ENCODE data around the gene COP1. TPM values are rescaled to one million over a fixed set of nuclear protein-coding genes. Genes with fewer than 3 reads are reported as not detected.

Gene COP1
- total RNA-seq, 1 experiment from 2014 or later = 47.0 TPM

- Mint-ChIP-seq H3K27me3 (ENCODE audit: insufficient read depth, unreplicated experiment) (no peaks in the 10 kb centered on the region), H3K36me3 (ENCODE audit: insufficient read depth, unreplicated experiment) (no peaks in the 10 kb centered on the region), H3K27ac (ENCODE audit: low read depth, unreplicated experiment) (no peak overlapping the region), H3K4me1 (ENCODE audit: insufficient read depth, unreplicated experiment) (no peaks in the 10 kb centered on the region), H3K9me3 (ENCODE audit: unreplicated experiment) (no peaks in the 10 kb centered on the region), H3K4me3 (ENCODE audit: unreplicated experiment) (no peak overlapping the region)
- ChIA-PET CTCF (interaction anchor here (0.6 to 1.7 kb wide), 6 partner anchors 22 to 899 kb away, joined by 3 read pairs; no protein-coding TSS in a partner anchor), POLR2A (interaction anchor here (0.7 to 1.5 kb wide), 4 partner anchors 9 to 1028 kb away, joined by 3 read pairs; partner anchors contain the start of gene MRPS14)
- no TSS peak for BruUV-seq (replicated peaks)
- no peak for DNase-seq (ENCODE audit: unreplicated experiment)
- TF ChIP-seq CTCF (IDR thresholded peaks at IDR 0.05; ENCODE audit: unreplicated experiment) = no peak
- intact Hi-C loops (cut with micrococcal nuclease) = no loop called here
These were observed 155.7 kb downstream of the COP1 start for GRCh38 chr1:176051402-176051801.

- Mint-ChIP-seq H3K36me3 (ENCODE audit: insufficient read depth, unreplicated experiment) (no peaks in the 10 kb centered on the region), H3K27ac (ENCODE audit: low read depth, unreplicated experiment) (no peak overlapping the region), H3K9me3 (ENCODE audit: unreplicated experiment) (no peaks in the 10 kb centered on the region), H3K27me3 (ENCODE audit: insufficient read depth, unreplicated experiment) (no peaks in the 10 kb centered on the region), H3K4me1 (ENCODE audit: insufficient read depth, unreplicated experiment) (no peaks in the 10 kb centered on the region), H3K4me3 (ENCODE audit: unreplicated experiment) (no peak overlapping the region)
- ChIA-PET CTCF (interaction anchor here (0.6 to 1.7 kb wide), 2 partner anchors 643 to 898 kb away, joined by 3 read pairs; no protein-coding TSS in a partner anchor), POLR2A (interaction anchor here (0.7 kb wide), 1 partner anchor 17 kb away, joined by 3 read pairs; no protein-coding TSS in a partner anchor)
- TF ChIP-seq CTCF (IDR thresholded peaks at IDR 0.05; ENCODE audit: unreplicated experiment) = no peak
- no TSS peak for BruUV-seq (replicated peaks)
- no peak for DNase-seq (ENCODE audit: unreplicated experiment)
- intact Hi-C loops (cut with micrococcal nuclease) = no loop called here
These were observed 157.5 kb downstream of the COP1 start for GRCh38 chr1:176049582-176049981.

- no peaks in the 10 kb centered on the region for H3K4me1 Mint-ChIP-seq (ENCODE audit: insufficient read depth, unreplicated experiment)
- ChIA-PET POLR2A (interaction anchor here (0.7 to 1.4 kb wide), 3 partner anchors 13 to 1891 kb away, joined by 3 to 8 read pairs (median 4); no protein-coding TSS in a partner anchor), CTCF (interaction anchor here (0.8 to 1.5 kb wide), 3 partner anchors 8 to 673 kb away, joined by 3 to 4 read pairs (median 4); no protein-coding TSS in a partner anchor)
- no TSS peak for BruUV-seq (replicated peaks)
- H3K4me3 Mint-ChIP-seq (ENCODE audit: unreplicated experiment) = no peak overlapping the region
- H3K27ac Mint-ChIP-seq (ENCODE audit: low read depth, unreplicated experiment) = no peak overlapping the region
- H3K27me3 Mint-ChIP-seq (ENCODE audit: insufficient read depth, unreplicated experiment) = no peaks in the 10 kb centered on the region
- intact Hi-C loops (cut with micrococcal nuclease) = no loop called here
- DNase-seq (ENCODE audit: unreplicated experiment) = peak; percentile 18
- no peaks in the 10 kb centered on the region for H3K9me3 Mint-ChIP-seq (ENCODE audit: unreplicated experiment)
- peaks cover 14% of the 10 kb centered on the region for H3K36me3 Mint-ChIP-seq (ENCODE audit: insufficient read depth, unreplicated experiment)
- TF ChIP-seq CTCF (IDR thresholded peaks at IDR 0.05; ENCODE audit: unreplicated experiment) = no peak
These were observed 160.2 kb downstream of the COP1 start for GRCh38 chr1:176046926-176047325.

- Mint-ChIP-seq H3K27ac (ENCODE audit: low read depth, unreplicated experiment) (no peak overlapping the region), H3K4me1 (ENCODE audit: insufficient read depth, unreplicated experiment) (no peaks in the 10 kb centered on the region), H3K36me3 (ENCODE audit: insufficient read depth, unreplicated experiment) (peaks cover 32% of the 10 kb centered on the region), H3K9me3 (ENCODE audit: unreplicated experiment) (no peaks in the 10 kb centered on the region), H3K27me3 (ENCODE audit: insufficient read depth, unreplicated experiment) (no peaks in the 10 kb centered on the region), H3K4me3 (ENCODE audit: unreplicated experiment) (no peak overlapping the region)
- intact Hi-C loops (cut with micrococcal nuclease) = no loop called here
- ChIA-PET POLR2A (interaction anchor here (0.6 kb wide), 1 partner anchor 32 kb away, joined by 3 read pairs; no protein-coding TSS in a partner anchor), CTCF (interaction anchor here (0.7 kb wide), 2 partner anchors 21 to 1204 kb away, joined by 3 read pairs; no protein-coding TSS in a partner anchor)
- TF ChIP-seq CTCF (IDR thresholded peaks at IDR 0.05; ENCODE audit: unreplicated experiment) = no peak
- no TSS peak for BruUV-seq (replicated peaks)
- DNase-seq (ENCODE audit: unreplicated experiment) = no peak
These were observed 163.5 kb downstream of the COP1 start for GRCh38 chr1:176043537-176043936.
